H1 (cell line): ENCODE measurements around the gene FUBP3. TPM values are rescaled to one million over a fixed set of nuclear protein-coding genes. Genes with fewer than 3 reads are reported as not detected.

ENCODE experiments used
- CTCF ChIA-PET: fragments of 300-600 bp; sonication (Branson Sonifier 250); formaldehyde crosslinking; loops from one replicate; lab custom pipeline; 2021; ENCODE audit not compliant: partially characterized antibody; lab: Charles Lee
- POLR2A ChIA-PET: fragments of 300-600 bp; sonication (Branson Sonifier 250); formaldehyde crosslinking; loops from one replicate; lab custom pipeline; 2021; ENCODE audit warnings: inconsistent platforms; ENCODE audit not compliant: partially characterized antibody; lab: Charles Lee
- DNase-seq, 2 experiments: peaks; one replicate each; pipeline versions ENCODE4 v3.0.0 to v3.0.0-alpha.2; 2010 to 2022; ENCODE audit warnings: low spot score in 2 of 2, low read depth in 1 of 2, mixed read lengths in 1 of 2
- FAIRE-seq: peaks from 2 replicates; lab custom pipeline; 2011; peaks lifted over from hg19 to GRCh38; lab: Jason Lieb, UNC
- H2AFZ ChIP-seq: 2 replicates; pipeline ENCODE4 v1.8.1; 2012; ENCODE audit warnings: low read length, inconsistent platforms
- H2AK5ac ChIP-seq: 2 replicates; pipeline ENCODE4 v1.6.1; 2013; ENCODE audit warnings: low read depth, low read length
- H2BK120ac ChIP-seq: replicated peaks from 2 replicates; pipeline ENCODE3; 2013; ENCODE audit warnings: low read depth, low read length, inconsistent platforms
- H2BK12ac ChIP-seq: 2 replicates; pipeline ENCODE4 v1.6.1; 2013; ENCODE audit warnings: low read depth, low read length
- H2BK15ac ChIP-seq: 2 replicates; pipeline ENCODE4 v1.6.1; 2013; ENCODE audit warnings: low read length
- H2BK20ac ChIP-seq: 2 replicates; pipeline ENCODE4 v1.6.1; 2013; ENCODE audit warnings: low read length
- H2BK5ac ChIP-seq: 2 replicates; pipeline ENCODE4 v1.6.1; 2013; ENCODE audit warnings: low read depth, low read length
- H3K14ac ChIP-seq: 2 replicates; pipeline ENCODE4 v1.6.1; 2013; ENCODE audit warnings: inconsistent platforms; ENCODE audit not compliant: insufficient read length
- H3K18ac ChIP-seq: 2 replicates; pipeline ENCODE4 v1.6.1; 2013; ENCODE audit warnings: low read length; ENCODE audit errors: extremely low read depth
- H3K23ac ChIP-seq: 2 replicates; pipeline ENCODE4 v1.6.1; 2013; ENCODE audit warnings: inconsistent platforms; ENCODE audit not compliant: insufficient read length
- H3K23me2 ChIP-seq: 2 replicates; pipeline ENCODE4 v1.6.1; 2013; ENCODE audit warnings: low read depth, low read length
- H3K27ac ChIP-seq: 2 replicates; pipeline ENCODE4 v1.6.1; 2011; ENCODE audit warnings: low read depth, low read length, inconsistent platforms
- H3K27me3 ChIP-seq, 4 experiments: replicated peaks in 1 of 4; 1 replicate in 1 of 4; 2 replicates in 3 of 4; pipeline versions ENCODE4 v1.6.1 to v1.8.1; 2011 to 2013; ENCODE audit warnings: low read length in 3 of 4, mild to moderate bottlenecking in 3 of 4, inconsistent platforms in 2 of 4, mixed read lengths in 2 of 4, moderate library complexity in 1 of 4; ENCODE audit not compliant: control insufficient read depth in 3 of 4, insufficient read depth in 3 of 4; ENCODE audit errors: extremely low read depth in 1 of 4
- H3K36me3 ChIP-seq, 4 experiments: 2 replicates each; pipeline versions ENCODE4 v1.6.1 to v1.8.1; 2011 to 2013; ENCODE audit warnings: mild to moderate bottlenecking in 4 of 4, low read length in 3 of 4, moderate library complexity in 2 of 4, control low read depth in 1 of 4, inconsistent platforms in 1 of 4; ENCODE audit not compliant: insufficient read depth in 4 of 4, control insufficient read depth in 2 of 4
- H3K4ac ChIP-seq: replicated peaks from 2 replicates; pipeline ENCODE3; 2013; ENCODE audit warnings: low read length, low read depth, mixed read lengths, inconsistent platforms; ENCODE audit not compliant: insufficient read length
- H3K4me1 ChIP-seq, 4 experiments: replicated peaks in 1 of 4; 1 replicate in 1 of 4; 2 replicates in 3 of 4; pipeline versions ENCODE4 v1.6.1 to v1.8.1; 2011 to 2013; ENCODE audit warnings: low read length in 3 of 4, inconsistent platforms in 2 of 4, mixed read lengths in 1 of 4; ENCODE audit not compliant: insufficient read depth in 4 of 4, control insufficient read depth in 3 of 4
- H3K4me2 ChIP-seq, 2 experiments: 2 replicates each; pipeline versions ENCODE4 v1.6.1 to v1.8.1; 2011 to 2013; ENCODE audit warnings: low read depth in 2 of 2, low read length in 2 of 2, control low read depth in 1 of 2, inconsistent platforms in 1 of 2, mild to moderate bottlenecking in 1 of 2; ENCODE audit not compliant: insufficient read depth in 1 of 2
- H3K4me3 ChIP-seq, 4 experiments: fragments of 200-600, 300-600 bp in 1 of 4; sonication (generic), shearing (Covaris generic), sonication (Bioruptor Twin) in 1 of 4; 2 replicates each; pipeline versions ENCODE4 v1.5.1 to v1.8.1; 2011 to 2016; ENCODE audit warnings: low read length in 4 of 4, low read depth in 3 of 4, control low read depth in 2 of 4, inconsistent platforms in 2 of 4, mild to moderate bottlenecking in 2 of 4, mixed read lengths in 1 of 4, moderate library complexity in 1 of 4; ENCODE audit not compliant: insufficient read depth in 2 of 4; ENCODE audit errors: extremely low read depth in 1 of 4
- H3K56ac ChIP-seq: replicated peaks from 2 replicates; pipeline ENCODE3; 2013; ENCODE audit warnings: low read depth, mild to moderate bottlenecking, mixed read lengths, low read length, inconsistent platforms; ENCODE audit not compliant: insufficient read length
- H3K79me1 ChIP-seq: 2 replicates; pipeline ENCODE4 v1.6.1; 2013; ENCODE audit warnings: low read depth, low read length, control low read depth
- H3K79me2 ChIP-seq, 2 experiments: 2 replicates each; pipeline versions ENCODE4 v1.6.1 to v1.8.1; 2012 to 2013; ENCODE audit warnings: low read length in 2 of 2, mild to moderate bottlenecking in 2 of 2, inconsistent platforms in 1 of 2; ENCODE audit not compliant: insufficient read depth in 2 of 2, control insufficient read depth in 1 of 2
- H3K9ac ChIP-seq, 4 experiments: replicated peaks in 1 of 4; 1 replicate in 1 of 4; 2 replicates in 3 of 4; pipeline versions ENCODE4 v1.6.1 to v1.8.1; 2011 to 2013; ENCODE audit warnings: low read depth in 3 of 4, low read length in 3 of 4, control low read depth in 2 of 4, mild to moderate bottlenecking in 2 of 4, moderate library complexity in 2 of 4, inconsistent platforms in 1 of 4; ENCODE audit errors: extremely low read depth in 1 of 4
- H3K9me3 ChIP-seq, 2 experiments: 2 replicates each; pipeline versions ENCODE4 v1.6.1 to v1.8.1; 2012 to 2013; ENCODE audit warnings: mild to moderate bottlenecking in 2 of 2, moderate library complexity in 2 of 2, control low read depth in 1 of 2, inconsistent platforms in 1 of 2, low read depth in 1 of 2, low read length in 1 of 2, mixed read lengths in 1 of 2; ENCODE audit not compliant: insufficient read depth in 2 of 2
- H4K20me1 ChIP-seq, 2 experiments: replicated peaks in 1 of 2; 2 replicates each; pipeline versions ENCODE3 to v1.8.1; 2011 to 2013; ENCODE audit warnings: inconsistent platforms in 2 of 2, low read length in 2 of 2, mild to moderate bottlenecking in 1 of 2; ENCODE audit not compliant: insufficient read depth in 2 of 2, control insufficient read depth in 1 of 2
- H4K5ac ChIP-seq: 2 replicates; pipeline ENCODE4 v1.6.1; 2013; ENCODE audit warnings: low read length, low read depth, mixed read lengths, inconsistent platforms; ENCODE audit not compliant: insufficient read length
- H4K8ac ChIP-seq: 2 replicates; pipeline ENCODE4 v1.8.0; 2013; ENCODE audit warnings: mild to moderate bottlenecking, moderate library complexity, low read length, inconsistent platforms; ENCODE audit not compliant: insufficient read depth; ENCODE audit errors: extremely low read depth
- H4K91ac ChIP-seq: replicated peaks from 2 replicates; pipeline ENCODE3; 2013; ENCODE audit warnings: low read length, mixed read lengths, inconsistent platforms; ENCODE audit not compliant: insufficient read length
- CHD1 ChIP-seq: IDR thresholded peaks from 2 replicates; pipeline ENCODE4 v1.6.1; 2012; ENCODE audit warnings: low read depth, low read length, improper control_type of control experiment
- FOSL1 ChIP-seq: IDR thresholded peaks from 2 replicates; pipeline ENCODE4 v1.6.1; 2011; ENCODE audit warnings: mild to moderate bottlenecking, low read depth, low read length, moderate library complexity; ENCODE audit not compliant: insufficient read depth
- MAFK ChIP-seq: IDR thresholded peaks from 2 replicates; pipeline ENCODE4 v1.6.1; 2012; ENCODE audit warnings: low read depth, mild to moderate bottlenecking, improper control_type of control experiment, low read length
- SIN3A ChIP-seq, 2 experiments: IDR thresholded peaks in 1 of 2; conservative IDR thresholded peaks in 1 of 2; 2 replicates each; pipeline ENCODE4 v1.6.1; 2011 to 2012; ENCODE audit warnings: low read length in 2 of 2, improper control_type of control experiment in 1 of 2, low read depth in 1 of 2, mild to moderate bottlenecking in 1 of 2
- SP4 ChIP-seq: IDR thresholded peaks from 2 replicates; pipeline ENCODE4 v1.6.1; 2012; ENCODE audit warnings: low read length, inconsistent platforms
- USF2 ChIP-seq: IDR thresholded peaks from 2 replicates; pipeline ENCODE4 v1.6.1; 2011; ENCODE audit warnings: low read length, improper control_type of control experiment
- ZNF274 ChIP-seq: IDR thresholded peaks from 2 replicates; pipeline ENCODE4 v1.7.0; 2012; ENCODE audit warnings: low read length, borderline replicate concordance; ENCODE audit errors: extremely low read depth
- WGBS, 2 experiments: shearing (Covaris generic) in 1 of 2; methylation state at CpG; one replicate each; pipeline versions ENCODE4 v1.1.6 to v1.1.7; 2013 to 2015; ENCODE audit warnings: low lambda C conversion rate in 2 of 2, mixed read lengths in 2 of 2, inconsistent platforms in 1 of 2, low coverage in 1 of 2, missing lambda C conversion rate in 1 of 2; ENCODE audit not compliant: insufficient replicate concordance in 2 of 2, insufficient coverage in 1 of 2, insufficient read length in 1 of 2; ENCODE audit errors: extremely low coverage in 1 of 2, missing lambda C conversion rate in 1 of 2; 5-methylcytosine and 5-hydroxymethylcytosine counted together
- polyA plus RNA-seq, 7 experiments: library from polyadenylated mRNA; depleted of rRNA in 3 of 7; stranded (reverse) in 5 of 7; unstranded in 2 of 7; fragments of >200 nt in 5 of 7; fragments of 200-250 nt in 2 of 7; gene quantifications; 1 replicate in 5 of 7; 2 replicates in 1 of 7; 4 replicates in 1 of 7; pipeline versions ENCODE4 v1.2.1 to v1.2.3, GENCODE V29; 2011 to 2013; ENCODE audit warnings: missing spikeins in 2 of 7, mixed read lengths in 2 of 7
- total RNA-seq: library from RNA; stranded (reverse); fragmentation: NEBNext Ultra II Directional; extraction: Animal tissue kit (Norgen Biotek cat#: 25700); gene quantifications from 2 replicates; pipeline ENCODE4 v1.2.1, GENCODE V29; 2021

Gene FUBP3
- total and polyA plus RNA-seq, 2 of the 8 experiments (the other 6 are each of a cell fraction or from before 2014, with no cell fraction given) = 23.7 to 76.4 TPM

- no peak overlapping the region for H4K8ac ChIP-seq
- H3K79me1 ChIP-seq = no peaks in the 10 kb centered on the region
- FAIRE-seq = no peak
- no peaks in the 10 kb centered on the region for H3K79me2 ChIP-seq
- no peak overlapping the region for H4K91ac ChIP-seq
- no peak overlapping the region for H2BK120ac ChIP-seq
- no peak overlapping the region for H2BK12ac ChIP-seq
- H3K9me3 ChIP-seq = no peaks in the 10 kb centered on the region
- no peak overlapping the region for H2AFZ ChIP-seq
- no peak overlapping the region for H3K14ac ChIP-seq
- H3K18ac ChIP-seq = no peak overlapping the region
- H2AK5ac ChIP-seq = no peak overlapping the region
- CTCF ChIA-PET = interaction anchor here (1.1 to 2.1 kb wide), 3 partner anchors 19 to 175 kb away, joined by 3 to 5 read pairs (median 4); no protein-coding TSS in a partner anchor
- H3K23me2 ChIP-seq = no peaks in the 10 kb centered on the region
- H3K27me3 ChIP-seq = no peaks in the 10 kb centered on the region
- H3K27ac ChIP-seq = no peak overlapping the region
- no peak overlapping the region for H4K5ac ChIP-seq
- no peak overlapping the region for H2BK15ac ChIP-seq
- H2BK5ac ChIP-seq = no peak overlapping the region; the same call in 1 of the 2 replicates
- no peak for TF ChIP-seq ZNF274
- no peak for TF ChIP-seq MAFK
- TF ChIP-seq CHD1 = no peak
- no peak for TF ChIP-seq SP4
- no peak for TF ChIP-seq FOSL1
- TF ChIP-seq SIN3A (conservative IDR thresholded peaks at IDR 0.05 in 1 of 2, IDR thresholded peaks at IDR 0.05 in 1 of 2; ENCODE audit: low read depth in 1 of 2, low read length in 2 of 2) = no peak
- TF ChIP-seq USF2 = no peak
- TF ChIP-seq, all 59 proteins: peak for 0
- no peak overlapping the region for H3K4me3 ChIP-seq
- H2BK20ac ChIP-seq = no peak overlapping the region
- H3K4me2 ChIP-seq = no peak overlapping the region
- H3K4me1 ChIP-seq = peaks cover 0 to 10% (median 8%) of the 10 kb centered on the region in 4 experiments; a peak in 6 of 7 replicates
- no peak overlapping the region for H3K23ac ChIP-seq
- POLR2A ChIA-PET = no interaction called here
- no peak overlapping the region for H3K4ac ChIP-seq
- no peak for DNase-seq
- H3K56ac ChIP-seq = no peak overlapping the region
- peaks cover 8 to 68% (median 32%) of the 10 kb centered on the region in 4 experiments; a peak in 7 of 8 replicates for H3K36me3 ChIP-seq
- H3K9ac ChIP-seq = no peak overlapping the region
- peaks cover 2 to 12% of the 10 kb centered on the region in 2 experiments for H4K20me1 ChIP-seq
- WGBS, 2 experiments = 86% methylated on average over 6 of the region's 6 CpGs; no CpG with 5 or more reads in 1 of the 2 experiments
Measured at GRCh38 chr9:130635306-130635705, 55.9 kb downstream of the FUBP3 start.
